Heart left ventricle (tissue), 13 donors: Measurements from ENCODE around the gene RNF217.

Source experiments
- POLR2A ChIP-seq, 2 donors: fragments of 450-650 bp; IDR thresholded peaks; one replicate each; pipeline ENCODE4 v1.6.1; 2017; ENCODE audit warnings: antibody characterized with exemption in 2 of 2, mild to moderate bottlenecking in 2 of 2, moderate library complexity in 2 of 2
- TF ChIP-seq, protein P1 (sequence below), 12 donors: fragments of 200-600 bp; sonication (generic) in 4 of 12; IDR thresholded peaks; one replicate each; pipeline versions ENCODE4 v1.5.0 to v1.8.0; 2018 to 2022; ENCODE audit warnings: antibody characterized with exemption in 12 of 12, mild to moderate bottlenecking in 5 of 12
- donor health status: ischemic (EF 13 %, LVEDD 7.1; RV severe dilation, severe dysfunction).
- donor health status: DM: no; HTN: yes; CAD: no.
- donor health status: DM: no; HTN: no; CAD: no.
- donor health status: ischemic (EF 25% LVEDD 6.9; RV normal size, moderate dysfunction).
- donor health status: ischemic (EF 25% LVEDD 5.7; RV mildly dilated, moderate dysfunction).
- donor health status: ischemic (EF 35%, LVEDD 5.7; RV mildly dilated, moderate dysfunction).
- donor health status: nonischemic (EF 11% LVEDD 7.7; RV severe dilation, severe dysfunction).
- donor health status: DM: yes; HTN: yes; CAD: no.
- donor health status: PGD.
- donor health status: ischemic (EF 29% LVEDD 5.4; RV normal size, mild dysfunction).
- donor health status: nonischemic (EF 23%, LVEDD 6.1; RV moderate dilation, normal function).

- TF ChIP-seq, protein P1, sequence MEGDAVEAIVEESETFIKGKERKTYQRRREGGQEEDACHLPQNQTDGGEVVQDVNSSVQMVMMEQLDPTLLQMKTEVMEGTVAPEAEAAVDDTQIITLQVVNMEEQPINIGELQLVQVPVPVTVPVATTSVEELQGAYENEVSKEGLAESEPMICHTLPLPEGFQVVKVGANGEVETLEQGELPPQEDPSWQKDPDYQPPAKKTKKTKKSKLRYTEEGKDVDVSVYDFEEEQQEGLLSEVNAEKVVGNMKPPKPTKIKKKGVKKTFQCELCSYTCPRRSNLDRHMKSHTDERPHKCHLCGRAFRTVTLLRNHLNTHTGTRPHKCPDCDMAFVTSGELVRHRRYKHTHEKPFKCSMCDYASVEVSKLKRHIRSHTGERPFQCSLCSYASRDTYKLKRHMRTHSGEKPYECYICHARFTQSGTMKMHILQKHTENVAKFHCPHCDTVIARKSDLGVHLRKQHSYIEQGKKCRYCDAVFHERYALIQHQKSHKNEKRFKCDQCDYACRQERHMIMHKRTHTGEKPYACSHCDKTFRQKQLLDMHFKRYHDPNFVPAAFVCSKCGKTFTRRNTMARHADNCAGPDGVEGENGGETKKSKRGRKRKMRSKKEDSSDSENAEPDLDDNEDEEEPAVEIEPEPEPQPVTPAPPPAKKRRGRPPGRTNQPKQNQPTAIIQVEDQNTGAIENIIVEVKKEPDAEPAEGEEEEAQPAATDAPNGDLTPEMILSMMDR (IDR thresholded peaks at IDR 0.05), result no peak
- no peak for TF ChIP-seq POLR2A (IDR thresholded peaks at IDR 0.05)
Measured at GRCh38 chr6:125086716-125087115, 124.5 kb downstream of the RNF217 start.
